GM18873 (cell line): ENCODE measurements around the gene TNFRSF4.
"Not testable (repeated sequence)": the region's sequence is repeated elsewhere in the genome, so short reads cannot be mapped to it uniquely, and the experiment has no call there.

Source experiments
- ATAC-seq: cut with Tn5 transposase; IDR thresholded peaks from one replicate; pipeline ENCODE4 v1.9.1; 2021; ENCODE audit warnings: mild to moderate bottlenecking, moderate library complexity, moderate number of reproducible peaks; ENCODE audit not compliant: unreplicated experiment, low FRiP score

Gene TNFRSF4

GRCh38 chr1:1213345-1214265 lies at the start of gene TNFRSF4:
TSS of gene TNFRSF4 (minus strand) at chr1:1214153. CDS start at chr1:1214127, 26 bp downstream.
- ATAC-seq, result no peak

GRCh38 chr1:1262758-1263157 lies 48.8 kb upstream of the TNFRSF4 start:
- no peak for ATAC-seq

- ATAC-seq, result no peak
Observed at GRCh38 chr1:1262071-1262470, 48.1 kb upstream of the TNFRSF4 start.

GRCh38 chr1:1260843-1261560 lies 47.0 kb upstream of the TNFRSF4 start:
- no peak for ATAC-seq

GRCh38 chr1:1259951-1260600 lies 46.1 kb upstream of the TNFRSF4 start:
- ATAC-seq, result no peak

- no peak for ATAC-seq
Observed at GRCh38 chr1:1259540-1259939, 45.6 kb upstream of the TNFRSF4 start.

- ATAC-seq, result no peak
Observed at GRCh38 chr1:1259119-1259488, 45.2 kb upstream of the TNFRSF4 start.

GRCh38 chr1:1256956-1257871 lies 43.3 kb upstream of the TNFRSF4 start:
- no peak for ATAC-seq

- ATAC-seq, result no peak
Observed at GRCh38 chr1:1255611-1256010, 41.7 kb upstream of the TNFRSF4 start.

GRCh38 chr1:1255078-1255477 lies 41.1 kb upstream of the TNFRSF4 start:
- no peak for ATAC-seq

GRCh38 chr1:1254667-1254998 lies 40.7 kb upstream of the TNFRSF4 start:
- no peak for ATAC-seq

- no peak for ATAC-seq
Observed at GRCh38 chr1:1253972-1254666, 40.2 kb upstream of the TNFRSF4 start.

GRCh38 chr1:1253314-1253713 lies 39.4 kb upstream of the TNFRSF4 start:
- ATAC-seq, result no peak

GRCh38 chr1:1250786-1251284 lies 36.9 kb upstream of the TNFRSF4 start:
- ATAC-seq, result no peak

- not testable (repeated sequence) for ATAC-seq
Observed at GRCh38 chr1:1248009-1248913, 34.3 kb upstream of the TNFRSF4 start.

- no peak for ATAC-seq
Observed at GRCh38 chr1:1247341-1247913, 33.5 kb upstream of the TNFRSF4 start.

GRCh38 chr1:1246577-1247340 lies 32.8 kb upstream of the TNFRSF4 start, which contains the start of gene C1QTNF12:
TSS of gene C1QTNF12 (minus strand) at chr1:1246722. CDS start at chr1:1246690, 32 bp downstream.
- ATAC-seq, result no peak
